HCT116 (cell line): ENCODE measurements around the gene GALNT7. TPM values are rescaled to one million over a fixed set of nuclear protein-coding genes. Genes with fewer than 3 reads are reported as not detected.

Experiments
- ATAC-seq: fragments of 200-7000 bp; cut with Tn5 transposase; 2 replicates; pipeline ENCODE4 v1.9.1; 2020; ENCODE audit warnings: mild to moderate bottlenecking, moderate library complexity
- BruUV-seq: library from RNA; stranded (reverse); fragments of 400-500 nt; replicated peaks from 2 replicates; lab custom pipeline; 2021; lab: Mats Ljungman, UMichigan
- CTCF ChIA-PET: fragments of 300-600 bp; sonication (Branson Sonifier 250); formaldehyde crosslinking; loops from one replicate; lab custom pipeline; 2021; ENCODE audit warnings: antibody characterized with exemption; lab: Charles Lee
- POLR2A ChIA-PET: fragments of 300-600, 350-600 bp; sonication (Branson Sonifier 250); formaldehyde crosslinking; loops from one replicate; lab custom pipeline; 2021; ENCODE audit warnings: antibody characterized with exemption; lab: Charles Lee
- RAD21 ChIA-PET, 2 experiments: fragments of 300-600 bp; sonication (Branson Sonifier 250); formaldehyde crosslinking; loops; one replicate each; lab custom pipeline; 2023; ENCODE audit warnings: low total read pairs in 2 of 2; ENCODE audit not compliant: uncharacterized antibody in 2 of 2, unreplicated experiment in 2 of 2, low non-redundant PET in 1 of 2; lab: Charles Lee
- DNase-seq: peaks from one replicate; pipeline ENCODE4 v3.0.0-alpha.2; 2010; ENCODE audit warnings: low read depth, low spot score
- H2AFZ ChIP-seq: fragments of 200-600 bp; shearing (Covaris generic), sonication (generic); 2 replicates; pipeline ENCODE4 v1.6.1; 2017; ENCODE audit warnings: low read depth, mixed run types, mixed read lengths, antibody characterized with exemption, low read length; ENCODE audit not compliant: poor library complexity, severe bottlenecking
- H3K27ac ChIP-seq: 2 replicates; pipeline ENCODE4 v1.5.1; 2012; ENCODE audit warnings: low read depth, low read length
- H3K27me3 ChIP-seq: fragments of 200-600 bp; sonication (generic); 2 replicates; pipeline ENCODE4 v1.6.1; 2016; ENCODE audit warnings: mixed run types, low read length, mixed read lengths; ENCODE audit not compliant: insufficient read depth
- H3K36me3 ChIP-seq, 2 experiments: fragments of 200-500 bp in 1 of 2; fragments of 200-600 bp in 1 of 2; sonication (Bioruptor generic) in 1 of 2; sonication (generic) in 1 of 2; 2 replicates each; pipeline versions ENCODE4 v1.5.1 to v1.6.1; 2014 to 2016; ENCODE audit warnings: low read length in 2 of 2, inconsistent platforms in 1 of 2, mixed read lengths in 1 of 2, mixed run types in 1 of 2; ENCODE audit not compliant: insufficient read depth in 2 of 2, control insufficient read depth in 1 of 2
- H3K4me1 ChIP-seq, 2 experiments: fragments of 200-600 bp in 1 of 2; sonication (generic) in 1 of 2; 2 replicates each; pipeline versions ENCODE4 v1.5.1 to v1.6.1; 2012 to 2017; ENCODE audit warnings: low read length in 2 of 2, inconsistent platforms in 1 of 2, mild to moderate bottlenecking in 1 of 2, mixed read lengths in 1 of 2, mixed run types in 1 of 2, moderate library complexity in 1 of 2; ENCODE audit not compliant: insufficient read depth in 2 of 2, control insufficient read depth in 1 of 2
- H3K4me2 ChIP-seq: fragments of 200-600 bp; sonication (generic); 2 replicates; pipeline ENCODE4 v1.6.1; 2017; ENCODE audit warnings: mixed run types, low read length, mixed read lengths
- H3K4me3 ChIP-seq, 2 experiments: fragments of 200-600 bp in 1 of 2; sonication (generic) in 1 of 2; replicated peaks in 1 of 2; 2 replicates each; pipeline ENCODE4 v1.5.1; 2011 to 2016; ENCODE audit warnings: low read length in 2 of 2, control low read depth in 1 of 2, low read depth in 1 of 2, mild to moderate bottlenecking in 1 of 2, mixed read lengths in 1 of 2, mixed run types in 1 of 2
- H3K79me2 ChIP-seq: fragments of 200-600 bp; sonication (generic); 2 replicates; pipeline ENCODE4 v1.6.1; 2017; ENCODE audit warnings: mild to moderate bottlenecking, mixed run types, low read length, moderate library complexity, mixed read lengths; ENCODE audit not compliant: insufficient read depth
- H3K9ac ChIP-seq: fragments of 200-600 bp; sonication (generic); 2 replicates; pipeline ENCODE4 v1.6.1; 2016; ENCODE audit warnings: low read length, mixed read lengths
- H3K9me2 ChIP-seq: fragments of 200-600 bp; sonication (generic), shearing (Covaris generic); 2 replicates; pipeline ENCODE4 v1.6.1; 2017; ENCODE audit warnings: mixed run types, mild to moderate bottlenecking, moderate library complexity; ENCODE audit not compliant: insufficient read depth
- H3K9me3 ChIP-seq, 2 experiments: fragments of 200-500 bp in 1 of 2; fragments of 200-600 bp in 1 of 2; sonication (Bioruptor generic) in 1 of 2; sonication (generic) in 1 of 2; 2 replicates each; pipeline ENCODE4 v1.6.1; 2014 to 2017; ENCODE audit warnings: low read length in 2 of 2, mixed read lengths in 2 of 2, inconsistent platforms in 1 of 2, low read depth in 1 of 2, mild to moderate bottlenecking in 1 of 2, mixed run types in 1 of 2, moderate library complexity in 1 of 2; ENCODE audit not compliant: control insufficient read depth in 1 of 2, insufficient read depth in 1 of 2
- H4K20me1 ChIP-seq: fragments of 200-600 bp; sonication (generic), shearing (Covaris generic); 2 replicates; pipeline ENCODE4 v1.6.1; 2017; ENCODE audit warnings: mixed run types, mild to moderate bottlenecking, moderate library complexity; ENCODE audit not compliant: insufficient read depth
- CBX3 ChIP-seq: IDR thresholded peaks from 2 replicates; pipeline ENCODE4 v1.6.1; 2012; ENCODE audit warnings: low read depth
- CEBPB ChIP-seq: IDR thresholded peaks from 2 replicates; pipeline ENCODE4 v1.6.1; 2012; ENCODE audit warnings: low read depth
- EGR1 ChIP-seq: IDR thresholded peaks from 2 replicates; pipeline ENCODE4 v1.6.1; 2012; ENCODE audit warnings: low read depth
- MAX ChIP-seq: IDR thresholded peaks from 2 replicates; pipeline ENCODE4 v1.6.1; 2012
- POLR2AphosphoS5 ChIP-seq: IDR thresholded peaks from 2 replicates; pipeline ENCODE4 v1.6.1; 2011; ENCODE audit warnings: mild to moderate bottlenecking, low read depth, low read length, moderate library complexity
- SIN3A ChIP-seq: IDR thresholded peaks from 2 replicates; pipeline ENCODE4 v1.6.1; 2012; ENCODE audit warnings: low read depth
- SP1 ChIP-seq: IDR thresholded peaks from 2 replicates; pipeline ENCODE4 v1.6.1; 2012; ENCODE audit warnings: low read depth
- SRF ChIP-seq: IDR thresholded peaks from 2 replicates; pipeline ENCODE4 v1.6.1; 2012; ENCODE audit warnings: low read depth
- YY1 ChIP-seq: IDR thresholded peaks from 2 replicates; pipeline ENCODE4 v1.6.1; 2011; ENCODE audit warnings: low read length, low read depth, moderate library complexity, mild to moderate bottlenecking; ENCODE audit not compliant: insufficient replicate concordance; ENCODE audit errors: extremely low read depth
- ZFX ChIP-seq: fragments of 450-650 bp; IDR thresholded peaks from 2 replicates; pipeline ENCODE4 v1.6.1; 2017
- intact Hi-C: fragments of 100-400 bp; cut with micrococcal nuclease; formaldehyde crosslinking; loops from 2 replicates; pipeline ENCODE4 v1.10.0; 2022
- total RNA-seq: library from RNA; stranded (reverse); gene quantifications from one replicate; pipeline ENCODE4 v1.2.1, GENCODE V29; 2021; ENCODE audit not compliant: unreplicated experiment
- TF ChIP-seq, protein P1 (sequence below): IDR thresholded peaks from 2 replicates; pipeline ENCODE4 v1.6.1; 2011; ENCODE audit warnings: mild to moderate bottlenecking, low read length, moderate library complexity; ENCODE audit not compliant: insufficient replicate concordance; ENCODE audit errors: extremely low read depth
- TF ChIP-seq, protein P2 (sequence below): IDR thresholded peaks from 2 replicates; pipeline ENCODE4 v1.6.1; 2012
- TF ChIP-seq, protein P3 (sequence below): IDR thresholded peaks from 2 replicates; pipeline ENCODE4 v1.6.1; 2012; ENCODE audit warnings: low read depth

GALNT7 gene
- total RNA-seq, 1 experiment from 2014 or later = 21.3 TPM

- H3K27ac ChIP-seq = peak overlapping the region; percentile 98
- no peaks in the 10 kb centered on the region for H3K36me3 ChIP-seq
- H3K4me3 ChIP-seq = peak overlapping the region; percentile 68 to 80
- BruUV-seq = no TSS peak
- H2AFZ ChIP-seq = no peak overlapping the region
- H3K4me1 ChIP-seq = peaks cover 17 to 42% of the 10 kb centered on the region in 2 experiments; a peak in 3 of 4 replicates
- CTCF ChIA-PET = interaction anchor here (0.9 kb wide), 1 partner anchor 155 kb away, joined by 5 read pairs; no protein-coding TSS in a partner anchor
- no peaks in the 10 kb centered on the region for H3K9me3 ChIP-seq
- no peaks in the 10 kb centered on the region; the same call in 1 of the 2 replicates for H4K20me1 ChIP-seq
- H3K9ac ChIP-seq = peak overlapping the region; percentile 82
- TF ChIP-seq ZFX (peak; percentile 96), SRF (no peak), POLR2AphosphoS5 (no peak)
- peaks cover 44% of the 10 kb centered on the region for H3K79me2 ChIP-seq
- intact Hi-C loops = no loop called here
- DNase-seq = no peak
- POLR2A ChIA-PET = interaction anchor here (0.9 kb wide), 1 partner anchor 83 kb away, joined by 3 read pairs; no protein-coding TSS in a partner anchor
- RAD21 ChIA-PET = interaction anchor here in 1 of 2 experiments (0.6 kb wide), 1 partner anchor 247 kb away, joined by 4 read pairs; no protein-coding TSS in a partner anchor
- no peaks in the 10 kb centered on the region for H3K27me3 ChIP-seq
- ATAC-seq = peak; percentile 51
- H3K9me2 ChIP-seq = no peaks in the 10 kb centered on the region
- peak overlapping the region; percentile 89 for H3K4me2 ChIP-seq
These were observed 492 bp downstream of the GALNT7 start for GRCh38 chr4:173169178-173169427.

DNA sequence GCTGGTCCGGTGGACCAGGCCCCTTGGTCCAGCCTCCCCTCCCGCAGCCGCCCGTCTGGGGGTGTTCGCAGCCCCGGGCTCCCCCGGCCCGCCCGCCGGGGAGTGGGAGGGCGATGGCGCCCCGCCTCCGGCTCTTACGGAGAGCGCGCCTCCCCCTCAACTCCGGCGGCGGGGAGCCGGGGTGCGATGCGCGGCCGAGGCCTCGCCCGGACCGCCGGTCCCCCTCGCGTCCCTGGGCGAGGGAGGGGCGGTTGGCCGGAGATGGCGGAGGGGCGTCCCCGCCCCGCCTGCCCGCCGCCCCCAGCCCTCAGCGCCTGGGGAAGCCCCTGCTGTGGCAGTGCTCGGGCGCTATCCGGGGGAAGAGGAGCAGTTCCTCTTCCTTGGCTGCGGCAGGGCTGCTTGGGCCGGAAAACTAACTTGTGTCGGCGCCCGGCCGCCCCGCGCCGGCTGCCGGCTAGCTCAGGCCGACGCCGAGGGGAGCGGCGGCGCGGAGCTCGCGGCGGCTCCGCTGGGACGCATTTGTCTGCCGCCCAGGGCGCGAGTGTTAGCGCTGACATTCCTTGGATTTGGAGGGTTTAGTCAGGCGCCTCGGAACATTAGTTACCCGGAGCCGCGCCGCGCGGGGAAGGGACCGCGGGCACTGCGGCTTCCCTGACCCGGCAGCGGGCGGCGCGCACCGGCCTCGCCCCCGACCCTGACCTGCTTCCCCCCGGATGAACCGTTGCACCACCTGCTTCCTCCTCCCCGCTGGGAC, 994 bp downstream of the GALNT7 start:
- no peaks in the 10 kb centered on the region for H3K9me3 ChIP-seq
- no peak overlapping the region for H2AFZ ChIP-seq
- DNase-seq (no peak), ATAC-seq (peak; percentile 51)
- H3K27ac ChIP-seq = peak overlapping the region; percentile 98
- intact Hi-C loops = no loop called here
- peak overlapping the region; percentile 89 for H3K4me2 ChIP-seq
- no peaks in the 10 kb centered on the region; the same call in 1 of the 2 replicates for H4K20me1 ChIP-seq
- peaks cover 17 to 47% of the 10 kb centered on the region in 2 experiments; a peak in 3 of 4 replicates for H3K4me1 ChIP-seq
- peaks cover 49% of the 10 kb centered on the region for H3K79me2 ChIP-seq
- RAD21 ChIA-PET = no interaction called here
- CTCF ChIA-PET = no interaction called here
- peak overlapping the region; percentile 82 for H3K9ac ChIP-seq
- H3K27me3 ChIP-seq = no peaks in the 10 kb centered on the region
- peak overlapping the region; percentile 68 to 80 for H3K4me3 ChIP-seq
- BruUV-seq = no TSS peak
- H3K9me2 ChIP-seq = no peaks in the 10 kb centered on the region
- no peaks in the 10 kb centered on the region for H3K36me3 ChIP-seq
- TF ChIP-seq, protein P1, sequence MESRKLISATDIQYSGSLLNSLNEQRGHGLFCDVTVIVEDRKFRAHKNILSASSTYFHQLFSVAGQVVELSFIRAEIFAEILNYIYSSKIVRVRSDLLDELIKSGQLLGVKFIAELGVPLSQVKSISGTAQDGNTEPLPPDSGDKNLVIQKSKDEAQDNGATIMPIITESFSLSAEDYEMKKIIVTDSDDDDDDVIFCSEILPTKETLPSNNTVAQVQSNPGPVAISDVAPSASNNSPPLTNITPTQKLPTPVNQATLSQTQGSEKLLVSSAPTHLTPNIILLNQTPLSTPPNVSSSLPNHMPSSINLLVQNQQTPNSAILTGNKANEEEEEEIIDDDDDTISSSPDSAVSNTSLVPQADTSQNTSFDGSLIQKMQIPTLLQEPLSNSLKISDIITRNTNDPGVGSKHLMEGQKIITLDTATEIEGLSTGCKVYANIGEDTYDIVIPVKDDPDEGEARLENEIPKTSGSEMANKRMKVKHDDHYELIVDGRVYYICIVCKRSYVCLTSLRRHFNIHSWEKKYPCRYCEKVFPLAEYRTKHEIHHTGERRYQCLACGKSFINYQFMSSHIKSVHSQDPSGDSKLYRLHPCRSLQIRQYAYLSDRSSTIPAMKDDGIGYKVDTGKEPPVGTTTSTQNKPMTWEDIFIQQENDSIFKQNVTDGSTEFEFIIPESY = no peak
- TF ChIP-seq, protein P2, sequence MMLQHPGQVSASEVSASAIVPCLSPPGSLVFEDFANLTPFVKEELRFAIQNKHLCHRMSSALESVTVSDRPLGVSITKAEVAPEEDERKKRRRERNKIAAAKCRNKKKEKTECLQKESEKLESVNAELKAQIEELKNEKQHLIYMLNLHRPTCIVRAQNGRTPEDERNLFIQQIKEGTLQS = no peak
- peak; percentile 28; the same call in 1 of the 2 replicates for TF ChIP-seq EGR1
- peak; percentile 89 for TF ChIP-seq ZFX
- TF ChIP-seq YY1 = no peak
- no peak for TF ChIP-seq SP1
- TF ChIP-seq, protein P3, sequence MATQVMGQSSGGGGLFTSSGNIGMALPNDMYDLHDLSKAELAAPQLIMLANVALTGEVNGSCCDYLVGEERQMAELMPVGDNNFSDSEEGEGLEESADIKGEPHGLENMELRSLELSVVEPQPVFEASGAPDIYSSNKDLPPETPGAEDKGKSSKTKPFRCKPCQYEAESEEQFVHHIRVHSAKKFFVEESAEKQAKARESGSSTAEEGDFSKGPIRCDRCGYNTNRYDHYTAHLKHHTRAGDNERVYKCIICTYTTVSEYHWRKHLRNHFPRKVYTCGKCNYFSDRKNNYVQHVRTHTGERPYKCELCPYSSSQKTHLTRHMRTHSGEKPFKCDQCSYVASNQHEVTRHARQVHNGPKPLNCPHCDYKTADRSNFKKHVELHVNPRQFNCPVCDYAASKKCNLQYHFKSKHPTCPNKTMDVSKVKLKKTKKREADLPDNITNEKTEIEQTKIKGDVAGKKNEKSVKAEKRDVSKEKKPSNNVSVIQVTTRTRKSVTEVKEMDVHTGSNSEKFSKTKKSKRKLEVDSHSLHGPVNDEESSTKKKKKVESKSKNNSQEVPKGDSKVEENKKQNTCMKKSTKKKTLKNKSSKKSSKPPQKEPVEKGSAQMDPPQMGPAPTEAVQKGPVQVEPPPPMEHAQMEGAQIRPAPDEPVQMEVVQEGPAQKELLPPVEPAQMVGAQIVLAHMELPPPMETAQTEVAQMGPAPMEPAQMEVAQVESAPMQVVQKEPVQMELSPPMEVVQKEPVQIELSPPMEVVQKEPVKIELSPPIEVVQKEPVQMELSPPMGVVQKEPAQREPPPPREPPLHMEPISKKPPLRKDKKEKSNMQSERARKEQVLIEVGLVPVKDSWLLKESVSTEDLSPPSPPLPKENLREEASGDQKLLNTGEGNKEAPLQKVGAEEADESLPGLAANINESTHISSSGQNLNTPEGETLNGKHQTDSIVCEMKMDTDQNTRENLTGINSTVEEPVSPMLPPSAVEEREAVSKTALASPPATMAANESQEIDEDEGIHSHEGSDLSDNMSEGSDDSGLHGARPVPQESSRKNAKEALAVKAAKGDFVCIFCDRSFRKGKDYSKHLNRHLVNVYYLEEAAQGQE = no peak
- peak; percentile 28; the same call in 1 of the 2 replicates for TF ChIP-seq SIN3A
- TF ChIP-seq CBX3 = no peak
- TF ChIP-seq MAX = no peak
- TF ChIP-seq SRF = no peak
- no peak for TF ChIP-seq CEBPB
- POLR2A ChIA-PET = no interaction called here
